Measurements from ENCODE around the gene FAM53A.

FAM53A gene

DNA sequence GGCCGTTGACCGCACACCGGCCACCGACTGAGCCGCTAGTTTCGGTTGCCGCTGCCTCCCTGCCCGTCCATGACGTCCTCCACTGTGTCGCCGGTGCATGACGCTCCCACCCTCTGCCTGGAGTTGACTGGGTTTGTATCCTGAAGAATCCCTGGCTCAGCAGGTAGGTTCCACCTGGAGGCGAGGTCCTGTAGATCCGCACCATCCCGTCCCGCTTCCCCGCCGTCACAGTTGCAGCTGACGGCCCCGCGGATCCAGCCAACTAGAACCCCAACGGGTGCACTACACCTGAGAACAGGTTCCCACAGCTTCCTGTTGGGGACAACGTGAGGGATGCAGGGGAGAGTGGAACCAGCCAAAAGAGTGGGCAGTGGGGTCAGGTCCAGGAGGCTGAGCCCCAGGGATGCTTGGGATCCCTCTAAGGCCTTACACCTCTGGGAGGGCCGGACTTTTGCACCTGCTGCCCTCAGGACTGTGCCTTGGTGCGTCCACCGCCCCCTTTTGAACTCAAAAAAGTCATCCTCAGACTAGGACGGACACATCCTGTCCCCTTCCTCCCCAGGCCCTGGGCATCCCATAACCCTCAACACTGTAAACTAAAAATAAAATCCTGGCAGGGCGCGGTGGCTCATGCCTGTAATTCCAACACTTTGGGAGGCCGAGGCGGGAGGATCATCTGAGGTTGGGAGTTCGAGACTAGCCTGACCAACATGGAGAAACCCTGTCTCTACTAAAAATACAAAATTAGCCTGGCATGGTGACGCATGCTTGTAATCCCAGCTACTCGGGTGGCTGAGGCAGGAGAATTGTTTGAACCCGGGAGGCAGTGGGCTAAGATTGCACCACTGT, 29.1 kb upstream of the FAM53A start:
- Histone ChIP-seq H3K9ac (peak overlapping the region; percentile 92; the same call in 1 of the 2 replicates), H4K20me1 (ENCODE audit: insufficient read depth) (0 out of 2 replicates have a peak, but pooled peaks cover 5% of the 10 kb centered on the region), H3K27ac (peak overlapping the region; percentile 95), H3K4me1 (ENCODE audit: low read depth, poor library complexity, severe bottlenecking) (peaks cover 28% of the 10 kb centered on the region), H3K79me2 (ENCODE audit: insufficient read depth, low read depth) (peaks cover 58% of the 10 kb centered on the region), H3K36me3 (ENCODE audit: insufficient read depth) (no peaks in the 10 kb centered on the region), H3K4me2 (peak overlapping the region; percentile 51; the same call in 1 of the 2 replicates), H2AFZ (ENCODE audit: low read depth) (peak overlapping the region; percentile 41; the same call in 1 of the 2 replicates), H3K27me3 (ENCODE audit: insufficient read depth, low read depth) (no peaks in the 10 kb centered on the region), H3K4me3 (IDR thresholded peaks at IDR 0.05; ENCODE audit: insufficient read depth, low read depth, low read length) (peak overlapping the region; percentile 68)
- TF ChIP-seq, protein P1, sequence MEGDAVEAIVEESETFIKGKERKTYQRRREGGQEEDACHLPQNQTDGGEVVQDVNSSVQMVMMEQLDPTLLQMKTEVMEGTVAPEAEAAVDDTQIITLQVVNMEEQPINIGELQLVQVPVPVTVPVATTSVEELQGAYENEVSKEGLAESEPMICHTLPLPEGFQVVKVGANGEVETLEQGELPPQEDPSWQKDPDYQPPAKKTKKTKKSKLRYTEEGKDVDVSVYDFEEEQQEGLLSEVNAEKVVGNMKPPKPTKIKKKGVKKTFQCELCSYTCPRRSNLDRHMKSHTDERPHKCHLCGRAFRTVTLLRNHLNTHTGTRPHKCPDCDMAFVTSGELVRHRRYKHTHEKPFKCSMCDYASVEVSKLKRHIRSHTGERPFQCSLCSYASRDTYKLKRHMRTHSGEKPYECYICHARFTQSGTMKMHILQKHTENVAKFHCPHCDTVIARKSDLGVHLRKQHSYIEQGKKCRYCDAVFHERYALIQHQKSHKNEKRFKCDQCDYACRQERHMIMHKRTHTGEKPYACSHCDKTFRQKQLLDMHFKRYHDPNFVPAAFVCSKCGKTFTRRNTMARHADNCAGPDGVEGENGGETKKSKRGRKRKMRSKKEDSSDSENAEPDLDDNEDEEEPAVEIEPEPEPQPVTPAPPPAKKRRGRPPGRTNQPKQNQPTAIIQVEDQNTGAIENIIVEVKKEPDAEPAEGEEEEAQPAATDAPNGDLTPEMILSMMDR (conservative IDR thresholded peaks at IDR 0.05; ENCODE audit: low read depth, low read length) = no peak

DNA sequence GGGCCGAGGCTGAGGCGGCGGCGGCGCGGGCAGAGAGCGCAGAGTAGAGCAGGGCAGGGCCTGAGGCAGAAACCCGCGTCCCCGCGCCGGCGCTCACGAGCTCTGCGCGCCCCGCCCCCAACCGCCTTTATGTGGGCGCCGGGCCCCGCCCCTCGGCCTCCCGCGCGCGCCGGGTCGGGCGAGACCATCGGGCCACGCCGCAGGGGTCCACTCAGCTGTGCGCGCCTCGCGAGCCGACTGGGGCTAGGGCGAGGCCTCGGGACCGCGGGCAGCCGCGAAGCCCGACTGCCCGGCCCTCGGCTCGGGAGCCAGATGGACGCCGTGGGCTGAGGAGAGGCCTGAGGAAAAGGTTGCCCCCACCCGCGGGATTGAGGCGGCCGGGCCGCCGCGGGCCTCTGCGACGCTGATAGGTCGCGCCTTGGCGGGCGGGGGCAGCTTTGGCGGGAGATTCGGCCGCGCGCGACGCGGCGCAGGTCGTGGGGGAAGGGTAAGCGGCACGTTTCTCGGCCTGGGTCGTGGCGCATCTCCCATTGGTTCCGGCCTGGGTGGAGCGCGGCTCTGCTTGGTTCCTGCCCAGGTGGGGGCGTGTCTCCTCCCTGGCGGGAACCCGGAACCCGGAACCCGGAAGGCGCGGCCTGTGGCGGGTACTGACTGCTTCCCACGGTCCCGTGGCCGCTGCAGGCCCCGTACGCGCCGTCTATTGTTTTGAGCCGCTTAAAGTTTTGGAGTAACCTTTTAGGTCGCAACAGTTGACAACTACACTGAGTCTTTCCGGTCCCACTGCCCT, 28.3 kb upstream of the FAM53A start, which contains the start of gene SLBP:
SLBP (minus strand) TSS at position 104 of the 787 bp plus-strand sequence. CDS start 131 bp downstream, outside the sequence.
- H2AFZ ChIP-seq (ENCODE audit: low read depth) = peak within 1 kb of the TSS; percentile 41; the same call in 1 of the 2 replicates
- peaks cover 66% of the 10 kb centered on the region for H3K79me2 ChIP-seq (ENCODE audit: insufficient read depth, low read depth)
- TF ChIP-seq, protein P1 (conservative IDR thresholded peaks at IDR 0.05; ENCODE audit: low read depth, low read length) = no peak
- H3K4me3 ChIP-seq (IDR thresholded peaks at IDR 0.05; ENCODE audit: insufficient read depth, low read depth, low read length) = peak within 1 kb of the TSS; percentile 68
- peaks cover 28% of the 10 kb centered on the region for H3K4me1 ChIP-seq (ENCODE audit: low read depth, poor library complexity, severe bottlenecking)
- H3K4me2 ChIP-seq = peak within 1 kb of the TSS; percentile 51
- peak within 1 kb of the TSS; percentile 95 for H3K27ac ChIP-seq
- H3K27me3 ChIP-seq (ENCODE audit: insufficient read depth, low read depth) = no peaks in the 10 kb centered on the region
- 0 out of 2 replicates have a peak, but pooled peaks cover 5% of the 10 kb centered on the region for H4K20me1 ChIP-seq (ENCODE audit: insufficient read depth)
- H3K36me3 ChIP-seq (ENCODE audit: insufficient read depth) = no peaks in the 10 kb centered on the region
- peak within 1 kb of the TSS; percentile 92 for H3K9ac ChIP-seq

DNA sequence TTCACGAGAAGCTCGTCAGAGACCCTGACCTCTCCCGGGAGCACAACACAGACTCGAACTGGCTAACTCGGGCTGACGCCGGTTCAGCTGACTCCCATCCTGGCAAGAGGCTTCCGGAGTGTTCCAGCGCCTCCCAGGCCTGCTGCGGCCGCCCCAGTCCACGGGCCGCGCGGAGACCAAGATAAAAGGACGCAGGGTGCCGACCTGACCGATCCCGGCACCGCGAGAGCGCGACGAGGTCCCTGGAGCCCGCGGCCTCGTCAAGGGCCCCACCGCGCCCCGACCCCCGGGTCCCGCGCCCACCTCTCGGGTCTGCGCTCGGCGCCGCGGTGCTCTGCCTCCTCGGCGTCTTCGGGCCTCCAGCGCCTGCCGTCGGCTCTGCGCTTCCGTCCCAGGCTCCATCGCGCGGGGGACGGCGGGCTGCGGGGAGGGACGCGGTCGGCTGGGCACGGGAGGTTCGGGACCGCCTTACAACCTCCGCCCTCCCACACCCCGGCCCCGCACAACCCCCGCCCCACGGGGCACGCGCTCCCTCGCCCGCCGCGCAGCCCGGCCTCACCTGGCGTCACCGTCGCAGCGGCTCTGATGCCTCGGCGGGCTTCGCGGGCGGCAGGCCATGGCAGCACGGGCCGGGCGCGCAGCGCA, 27.6 kb upstream of the FAM53A start:
- Histone ChIP-seq H3K4me1 (ENCODE audit: low read depth, poor library complexity, severe bottlenecking) (peaks cover 28% of the 10 kb centered on the region), H4K20me1 (ENCODE audit: insufficient read depth) (0 out of 2 replicates have a peak, but pooled peaks cover 5% of the 10 kb centered on the region), H3K4me3 (IDR thresholded peaks at IDR 0.05; ENCODE audit: insufficient read depth, low read depth, low read length) (no peak overlapping the region), H3K79me2 (ENCODE audit: insufficient read depth, low read depth) (peaks cover 67% of the 10 kb centered on the region), H3K27me3 (ENCODE audit: insufficient read depth, low read depth) (no peaks in the 10 kb centered on the region), H3K27ac (peak overlapping the region; percentile 95), H3K4me2 (peak overlapping the region; percentile 38), H3K36me3 (ENCODE audit: insufficient read depth) (no peaks in the 10 kb centered on the region), H3K9ac (peak overlapping the region; percentile 92), H2AFZ (ENCODE audit: low read depth) (no peak overlapping the region)
- TF ChIP-seq, protein P1 (conservative IDR thresholded peaks at IDR 0.05; ENCODE audit: low read depth, low read length) = no peak

DNA sequence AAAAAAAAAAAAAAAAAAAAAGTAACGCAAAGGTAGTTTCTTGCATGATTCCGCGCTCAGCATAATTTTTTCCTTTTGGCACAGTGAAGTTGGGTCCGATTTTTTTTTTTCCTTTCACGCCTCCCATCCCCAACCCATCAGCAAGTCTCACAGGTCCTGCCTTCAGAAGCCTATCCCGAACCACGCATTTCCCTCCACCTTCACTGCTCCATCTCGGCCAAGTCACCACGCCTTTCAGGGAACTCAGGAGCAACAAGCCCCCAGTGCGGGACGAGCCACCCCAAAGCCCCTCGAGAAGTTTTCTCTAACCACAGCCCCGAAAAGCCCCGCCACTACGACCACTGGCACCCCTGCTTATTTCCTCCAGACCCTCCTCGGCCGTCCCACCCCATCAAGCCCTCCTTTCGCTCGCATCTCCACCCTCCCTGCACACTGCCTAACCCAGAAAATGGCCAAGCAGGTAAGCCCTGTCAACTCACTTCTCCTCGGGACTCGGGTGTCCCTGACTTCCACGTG, 27.0 kb upstream of the FAM53A start:
- Histone ChIP-seq H4K20me1 (ENCODE audit: insufficient read depth) (0 out of 2 replicates have a peak, but pooled peaks cover 5% of the 10 kb centered on the region), H3K4me3 (IDR thresholded peaks at IDR 0.05; ENCODE audit: insufficient read depth, low read depth, low read length) (no peak overlapping the region), H3K4me2 (peak overlapping the region; percentile 38), H3K27ac (peak overlapping the region; percentile 95), H3K27me3 (ENCODE audit: insufficient read depth, low read depth) (no peaks in the 10 kb centered on the region), H3K9ac (peak overlapping the region; percentile 92; the same call in 1 of the 2 replicates), H3K36me3 (ENCODE audit: insufficient read depth) (no peaks in the 10 kb centered on the region), H2AFZ (ENCODE audit: low read depth) (no peak overlapping the region), H3K4me1 (ENCODE audit: low read depth, poor library complexity, severe bottlenecking) (peaks cover 28% of the 10 kb centered on the region), H3K79me2 (ENCODE audit: insufficient read depth, low read depth) (peaks cover 73% of the 10 kb centered on the region)
- TF ChIP-seq, protein P1 (conservative IDR thresholded peaks at IDR 0.05; ENCODE audit: low read depth, low read length) = no peak

All from KMS-11 (cell line).